HEK293 (cell line): ENCODE measurements around the gene CD300LG.

Experiments
- BCL6B ChIP-seq: fragments of 450-650 bp; formaldehyde crosslinking; IDR thresholded peaks from 2 replicates; pipeline ENCODE4 v1.5.1; 2017; ENCODE audit warnings: missing biosample characterization, missing genetic modification characterization
- HIC1 ChIP-seq: fragments of 450-650 bp; formaldehyde crosslinking; IDR thresholded peaks from 2 replicates; pipeline ENCODE4 v1.5.1; 2016; ENCODE audit warnings: missing biosample characterization, missing genetic modification characterization
- HOXD13 ChIP-seq: sonication (generic); formaldehyde crosslinking; IDR thresholded peaks from 2 replicates; pipeline ENCODE4 v1.8.0; 2022; ENCODE audit warnings: missing genetic modification reagents, borderline replicate concordance
- SCRT1 ChIP-seq: fragments of 450-650 bp; formaldehyde crosslinking; IDR thresholded peaks from 2 replicates; pipeline ENCODE4 v1.5.1; 2016; ENCODE audit warnings: missing biosample characterization, missing genetic modification characterization, borderline replicate concordance
- SP3 ChIP-seq: fragments of 450-650 bp; formaldehyde crosslinking; IDR thresholded peaks from 2 replicates; pipeline ENCODE4 v1.5.1; 2016; ENCODE audit warnings: missing biosample characterization, missing genetic modification characterization
- YY2 ChIP-seq: fragments of 450-650 bp; formaldehyde crosslinking; IDR thresholded peaks from 2 replicates; pipeline ENCODE4 v1.5.1; 2016; ENCODE audit warnings: missing biosample characterization, missing genetic modification characterization
- ZBTB1 ChIP-seq: fragments of 450-650 bp; formaldehyde crosslinking; IDR thresholded peaks from 2 replicates; pipeline ENCODE4 v1.5.1; 2016; ENCODE audit warnings: missing biosample characterization, missing genetic modification characterization
- ZBTB17 ChIP-seq: fragments of 450-650 bp; formaldehyde crosslinking; IDR thresholded peaks from 2 replicates; pipeline ENCODE4 v1.5.1; 2016; ENCODE audit warnings: missing biosample characterization, missing genetic modification characterization
- ZBTB8A ChIP-seq: fragments of 450-650 bp; formaldehyde crosslinking; IDR thresholded peaks from 2 replicates; pipeline ENCODE4 v1.5.1; 2016; ENCODE audit warnings: missing biosample characterization, missing genetic modification characterization
- ZEB2 ChIP-seq: fragments of 450-650 bp; formaldehyde crosslinking; IDR thresholded peaks from 2 replicates; pipeline ENCODE4 v1.5.1; 2016; ENCODE audit warnings: missing biosample characterization, missing genetic modification characterization
- ZNF16 ChIP-seq: fragments of 450-650 bp; formaldehyde crosslinking; IDR thresholded peaks from 2 replicates; pipeline ENCODE4 v1.5.1; 2016; ENCODE audit warnings: low read depth, missing biosample characterization, missing genetic modification characterization
- ZNF174 ChIP-seq: fragments of 450-650 bp; formaldehyde crosslinking; IDR thresholded peaks from 2 replicates; pipeline ENCODE4 v1.5.0; 2017; ENCODE audit warnings: missing biosample characterization, mild to moderate bottlenecking, missing genetic modification characterization
- ZNF211 ChIP-seq: fragments of 450-650 bp; formaldehyde crosslinking; IDR thresholded peaks from 2 replicates; pipeline ENCODE4 v1.5.1; 2016; ENCODE audit warnings: low read depth, missing biosample characterization, missing genetic modification characterization
- ZNF223 ChIP-seq: fragments of 450-650 bp; formaldehyde crosslinking; IDR thresholded peaks from 2 replicates; pipeline ENCODE4 v1.5.1; 2016; ENCODE audit warnings: missing biosample characterization, missing genetic modification characterization
- ZNF280C ChIP-seq: fragments of 450-650 bp; formaldehyde crosslinking; IDR thresholded peaks from 2 replicates; pipeline ENCODE4 v1.5.1; 2016; ENCODE audit warnings: missing biosample characterization, missing genetic modification characterization
- ZNF324 ChIP-seq: fragments of 450-650 bp; formaldehyde crosslinking; IDR thresholded peaks from 2 replicates; pipeline ENCODE4 v1.5.1; 2016; ENCODE audit warnings: missing biosample characterization, missing genetic modification characterization
- ZNF426 ChIP-seq: fragments of 450-650 bp; formaldehyde crosslinking; IDR thresholded peaks from 2 replicates; pipeline ENCODE4 v1.5.1; 2017; ENCODE audit warnings: missing biosample characterization, missing genetic modification characterization, mild to moderate bottlenecking, inconsistent platforms, moderate library complexity
- ZNF530 ChIP-seq: fragments of 450-650 bp; formaldehyde crosslinking; IDR thresholded peaks from 2 replicates; pipeline ENCODE4 v1.5.1; 2016; ENCODE audit warnings: low read depth, missing biosample characterization, missing genetic modification characterization
- ZNF610 ChIP-seq: fragments of 450-650 bp; formaldehyde crosslinking; IDR thresholded peaks from 2 replicates; pipeline ENCODE4 v1.5.1; 2016; ENCODE audit warnings: missing biosample characterization, missing genetic modification characterization, borderline replicate concordance
- ZNF626 ChIP-seq: fragments of 450-650 bp; sonication (Bioruptor Pico); formaldehyde crosslinking; IDR thresholded peaks from 2 replicates; pipeline ENCODE4 v1.5.1; 2018; ENCODE audit warnings: missing biosample characterization, missing genetic modification characterization, inconsistent platforms
- ZNF677 ChIP-seq: fragments of 450-650 bp; IDR thresholded peaks from 2 replicates; pipeline ENCODE4 v1.5.0; 2018; ENCODE audit warnings: missing biosample characterization, mild to moderate bottlenecking, missing genetic modification characterization, moderate library complexity
- ZNF707 ChIP-seq: fragments of 450-650 bp; formaldehyde crosslinking; IDR thresholded peaks from 2 replicates; pipeline ENCODE4 v1.5.1; 2016; ENCODE audit warnings: missing biosample characterization, missing genetic modification characterization
- ZNF747 ChIP-seq: fragments of 450-650 bp; formaldehyde crosslinking; IDR thresholded peaks from 2 replicates; pipeline ENCODE4 v1.5.1; 2016; ENCODE audit warnings: missing biosample characterization, missing genetic modification characterization
- ZNF777 ChIP-seq: fragments of 450-650 bp; formaldehyde crosslinking; IDR thresholded peaks from 2 replicates; pipeline ENCODE4 v1.5.1; 2017; ENCODE audit warnings: missing biosample characterization, missing genetic modification characterization, borderline replicate concordance
- ZNF785 ChIP-seq: fragments of 450-650 bp; formaldehyde crosslinking; IDR thresholded peaks from 2 replicates; pipeline ENCODE4 v1.5.1; 2016; ENCODE audit warnings: missing biosample characterization, missing genetic modification characterization
- ZSCAN30 ChIP-seq: fragments of 450-650 bp; IDR thresholded peaks from 2 replicates; pipeline ENCODE4 v1.5.1; 2018; ENCODE audit warnings: missing biosample characterization, mild to moderate bottlenecking, missing genetic modification characterization, moderate library complexity
- ZSCAN5A ChIP-seq: fragments of 450-650 bp; formaldehyde crosslinking; IDR thresholded peaks from 2 replicates; pipeline ENCODE4 v1.5.1; 2016; ENCODE audit warnings: missing biosample characterization, missing genetic modification characterization
- TF ChIP-seq, protein P1 (sequence below): fragments of 450-650 bp; formaldehyde crosslinking; IDR thresholded peaks from 2 replicates; pipeline ENCODE4 v1.5.1; 2017; ENCODE audit warnings: missing biosample characterization, missing genetic modification characterization
- TF ChIP-seq, protein P2 (sequence below): fragments of 450-650 bp; formaldehyde crosslinking; IDR thresholded peaks from 2 replicates; pipeline ENCODE4 v1.5.1; 2016; ENCODE audit warnings: missing biosample characterization, missing genetic modification characterization
- TF ChIP-seq, protein P3 (sequence below): fragments of 450-650 bp; formaldehyde crosslinking; IDR thresholded peaks from 2 replicates; pipeline ENCODE4 v1.5.1; 2017; ENCODE audit warnings: missing biosample characterization, mild to moderate bottlenecking, missing genetic modification characterization, moderate library complexity

The CD300LG gene

DNA sequence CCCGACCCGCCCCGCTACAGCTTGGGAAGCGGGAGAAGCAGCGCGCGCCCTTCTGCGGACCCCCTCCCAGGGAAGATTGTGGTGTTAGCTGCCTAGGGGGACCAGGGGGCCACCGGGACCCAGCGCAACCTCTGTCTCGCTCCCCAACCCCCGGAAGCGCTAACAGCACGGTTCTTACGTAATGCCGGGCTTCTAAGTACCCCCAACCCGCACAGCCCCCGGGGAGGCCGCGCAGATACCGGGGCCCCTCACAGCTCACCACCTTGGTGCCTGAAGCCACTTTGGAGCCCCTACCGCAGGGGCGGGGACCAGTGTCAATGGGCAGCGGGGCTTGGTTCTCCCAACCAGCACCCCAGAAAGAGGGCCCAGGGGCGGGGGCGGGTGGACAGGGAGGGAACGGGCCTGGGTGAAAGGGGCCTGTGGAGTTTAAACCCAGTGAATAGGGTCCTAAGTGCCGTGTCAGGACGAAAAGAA is 60.0 kb downstream of the CD300LG start (continued):
- no peak for TF ChIP-seq ZNF174 (tag by site-specific recombination)
- TF ChIP-seq ZNF610 (tag by site-specific recombination), result no peak
- TF ChIP-seq ZBTB1, result no peak
- no peak for TF ChIP-seq BCL6B (tag by site-specific recombination)
- TF ChIP-seq, protein P1, sequence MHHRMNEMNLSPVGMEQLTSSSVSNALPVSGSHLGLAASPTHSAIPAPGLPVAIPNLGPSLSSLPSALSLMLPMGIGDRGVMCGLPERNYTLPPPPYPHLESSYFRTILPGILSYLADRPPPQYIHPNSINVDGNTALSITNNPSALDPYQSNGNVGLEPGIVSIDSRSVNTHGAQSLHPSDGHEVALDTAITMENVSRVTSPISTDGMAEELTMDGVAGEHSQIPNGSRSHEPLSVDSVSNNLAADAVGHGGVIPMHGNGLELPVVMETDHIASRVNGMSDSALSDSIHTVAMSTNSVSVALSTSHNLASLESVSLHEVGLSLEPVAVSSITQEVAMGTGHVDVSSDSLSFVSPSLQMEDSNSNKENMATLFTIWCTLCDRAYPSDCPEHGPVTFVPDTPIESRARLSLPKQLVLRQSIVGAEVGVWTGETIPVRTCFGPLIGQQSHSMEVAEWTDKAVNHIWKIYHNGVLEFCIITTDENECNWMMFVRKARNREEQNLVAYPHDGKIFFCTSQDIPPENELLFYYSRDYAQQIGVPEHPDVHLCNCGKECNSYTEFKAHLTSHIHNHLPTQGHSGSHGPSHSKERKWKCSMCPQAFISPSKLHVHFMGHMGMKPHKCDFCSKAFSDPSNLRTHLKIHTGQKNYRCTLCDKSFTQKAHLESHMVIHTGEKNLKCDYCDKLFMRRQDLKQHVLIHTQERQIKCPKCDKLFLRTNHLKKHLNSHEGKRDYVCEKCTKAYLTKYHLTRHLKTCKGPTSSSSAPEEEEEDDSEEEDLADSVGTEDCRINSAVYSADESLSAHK (tag by site-specific recombination), result no peak
- TF ChIP-seq, protein P2, sequence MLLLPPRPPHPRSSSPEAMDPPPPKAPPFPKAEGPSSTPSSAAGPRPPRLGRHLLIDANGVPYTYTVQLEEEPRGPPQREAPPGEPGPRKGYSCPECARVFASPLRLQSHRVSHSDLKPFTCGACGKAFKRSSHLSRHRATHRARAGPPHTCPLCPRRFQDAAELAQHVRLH (tag by site-specific recombination), result no peak
- TF ChIP-seq ZEB2 (tag by site-specific recombination), result no peak
- TF ChIP-seq ZNF16, result no peak
- no peak for TF ChIP-seq ZNF626
- no peak for TF ChIP-seq ZNF747 (tag by site-specific recombination)
- TF ChIP-seq, protein P3, sequence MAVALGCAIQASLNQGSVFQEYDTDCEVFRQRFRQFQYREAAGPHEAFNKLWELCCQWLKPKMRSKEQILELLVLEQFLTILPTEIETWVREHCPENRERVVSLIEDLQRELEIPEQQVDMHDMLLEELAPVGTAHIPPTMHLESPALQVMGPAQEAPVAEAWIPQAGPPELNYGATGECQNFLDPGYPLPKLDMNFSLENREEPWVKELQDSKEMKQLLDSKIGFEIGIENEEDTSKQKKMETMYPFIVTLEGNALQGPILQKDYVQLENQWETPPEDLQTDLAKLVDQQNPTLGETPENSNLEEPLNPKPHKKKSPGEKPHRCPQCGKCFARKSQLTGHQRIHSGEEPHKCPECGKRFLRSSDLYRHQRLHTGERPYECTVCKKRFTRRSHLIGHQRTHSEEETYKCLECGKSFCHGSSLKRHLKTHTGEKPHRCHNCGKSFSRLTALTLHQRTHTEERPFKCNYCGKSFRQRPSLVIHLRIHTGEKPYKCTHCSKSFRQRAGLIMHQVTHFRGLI (tag by site-specific recombination), result no peak
- no peak for TF ChIP-seq SCRT1 (tag by site-specific recombination)
- TF ChIP-seq ZNF707 (tag by site-specific recombination), result no peak
- no peak for TF ChIP-seq ZNF530
- no peak for TF ChIP-seq ZNF677 (tag by site-specific recombination)
- no peak for TF ChIP-seq ZNF785
- no peak for TF ChIP-seq HOXD13 (CRISPR knock-in tag)
- no peak for TF ChIP-seq ZNF426 (tag by site-specific recombination)
- TF ChIP-seq HIC1 (tag by site-specific recombination), result no peak
- no peak for TF ChIP-seq ZNF280C (tag by site-specific recombination)
- no peak for TF ChIP-seq SP3
- TF ChIP-seq ZNF324 (tag by site-specific recombination), result 0 out of 2 replicates have a peak, but pooled peaks have one; percentile 2
- no peak for TF ChIP-seq ZNF211 (tag by site-specific recombination)
- no peak for TF ChIP-seq ZNF223 (tag by site-specific recombination)
- TF ChIP-seq ZBTB8A (tag by site-specific recombination), result no peak
- TF ChIP-seq YY2, result no peak
- peak; percentile 77; the same call in 1 of the 2 replicates for TF ChIP-seq ZNF777 (tag by site-specific recombination)
- TF ChIP-seq ZSCAN5A, result no peak
- no peak for TF ChIP-seq ZSCAN30 (tag by site-specific recombination)
- TF ChIP-seq ZBTB17 (tag by site-specific recombination), result no peak
